T-helper 9 cell (primary cell): ENCODE measurements around the gene STX16.
A peak's percentile ranks its signal among the peaks of the same experiment; 100 is the strongest.
"Not testable (repeated sequence)": the region's sequence is repeated elsewhere in the genome, so short reads cannot be mapped to it uniquely, and the experiment has no call there.

ENCODE experiments used
- DNase-seq: peaks from one replicate; pipeline ENCODE4 v3.0.0-alpha.2; 2020

The STX16 gene

GRCh38 chr20:58637466-58638213 lies 13.4 kb upstream of the STX16 start:
- DNase-seq, result no peak

GRCh38 chr20:58638467-58639181 lies 12.5 kb upstream of the STX16 start:
- no peak for DNase-seq

GRCh38 chr20:58639182-58640146 lies 11.6 kb upstream of the STX16 start:
- no peak for DNase-seq

- no peak for DNase-seq
Measured at GRCh38 chr20:58640446-58640845, 10.6 kb upstream of the STX16 start.

GRCh38 chr20:58642441-58642840 lies 8.6 kb upstream of the STX16 start:
- no peak for DNase-seq

GRCh38 chr20:58642896-58643295 lies 8.2 kb upstream of the STX16 start:
- DNase-seq, result not testable (repeated sequence)

GRCh38 chr20:58645412-58645968 lies 5.6 kb upstream of the STX16 start:
- DNase-seq, result no peak

GRCh38 chr20:58646257-58646656 lies 4.8 kb upstream of the STX16 start:
- DNase-seq, result no peak

GRCh38 chr20:58646703-58647102 lies 4.4 kb upstream of the STX16 start:
- DNase-seq, result no peak

- no peak for DNase-seq
Measured at GRCh38 chr20:58647162-58647795, 3.8 kb upstream of the STX16 start.

- DNase-seq, result no peak
Measured at GRCh38 chr20:58647796-58648501, 3.1 kb upstream of the STX16 start.

- DNase-seq, result not testable (repeated sequence)
Measured at GRCh38 chr20:58648502-58648825, 2.6 kb upstream of the STX16 start.

- peak; percentile 35 for DNase-seq
Measured at GRCh38 chr20:58649288-58650180, 1.5 kb upstream of the STX16 start.

GRCh38 chr20:58650181-58650775 lies 805 bp upstream of the STX16 start:
- DNase-seq, result peak; percentile 32

- DNase-seq, result no peak
Measured at GRCh38 chr20:58651559-58651945, 469 bp downstream of the STX16 start.

GRCh38 chr20:58651946-58652605 lies 993 bp downstream of the STX16 start:
- peak; percentile 49 for DNase-seq

GRCh38 chr20:58652606-58653294 lies 1.7 kb downstream of the STX16 start:
- DNase-seq, result no peak

GRCh38 chr20:58654337-58654736 lies 3.3 kb downstream of the STX16 start:
- DNase-seq, result no peak
